Right cardiac atrium (tissue), 5 donors: Measurements from ENCODE around the gene GALNT9. TPM values are rescaled to one million over a fixed set of nuclear protein-coding genes. Genes with fewer than 3 reads are reported as not detected.

Experiments
- ATAC-seq, 2 donors: fragments of 200-7000 bp; cut with Tn5 transposase; one replicate each; pipeline versions ENCODE4 v1.8.0 to v1.9.1; 2020; ENCODE audit warnings: moderate library complexity in 2 of 2, mild to moderate bottlenecking in 1 of 2
- DNase-seq, 3 donors: peaks; one replicate each; pipeline ENCODE4 v3.0.0-alpha.2; 2020
- H3K27ac ChIP-seq: one replicate; pipeline ENCODE4 v1.5.1; 2013; ENCODE audit warnings: mild to moderate bottlenecking, low read length, control low read depth, moderate library complexity
- H3K27me3 ChIP-seq: one replicate; pipeline ENCODE4 v1.6.1; 2013; ENCODE audit not compliant: control insufficient read depth, insufficient read depth
- H3K4me1 ChIP-seq: one replicate; pipeline ENCODE4 v1.6.1; 2013; ENCODE audit warnings: low read length; ENCODE audit not compliant: control insufficient read depth, insufficient read depth
- H3K4me3 ChIP-seq: one replicate; pipeline ENCODE4 v1.5.1; 2013; ENCODE audit warnings: low read length, control low read depth
- H3K9me3 ChIP-seq: one replicate; pipeline ENCODE4 v1.6.1; 2013; ENCODE audit warnings: low read length; ENCODE audit not compliant: control insufficient read depth
- WGBS: extraction: QIAGEN DNeasy Blood & Tissue Kit; methylation state at CpG from one replicate; pipeline ENCODE4 v1.1.7; 2013; 5-methylcytosine and 5-hydroxymethylcytosine counted together
- intact Hi-C, 4 donors: fragments of 100-400 bp; cut with DNase I; formaldehyde crosslinking; loops; one replicate each; pipeline versions ENCODE4 v1.11.0 to v1.14.0; 2022 to 2023
- polyA plus RNA-seq: library from polyadenylated mRNA; stranded (reverse); fragments of 200-250 nt; gene quantifications from one replicate; pipeline ENCODE4 v1.2.3, GENCODE V29; 2013
- total RNA-seq, 4 donors: library from RNA; stranded (reverse); fragmentation: NEBNext Ultra II Directional; extraction: Animal tissue kit (Norgen Biotek cat#: 25700); gene quantifications; one replicate each; pipeline ENCODE4 v1.2.1, GENCODE V29; 2021
- donor health status: healthy with polysubstance abuse.
- donor health status: DM: no; HTN: yes; CAD: no.
- donor health status: DM: no; HTN: no; CAD: no.
- donor health status: DM: no; HTN: yes; CAD: no; lungs with severe emphysema.
- donor health status: DM: yes; HTN: yes; CAD: no.

The GALNT9 gene
- total and polyA plus RNA-seq, 5 donors: 0.05 to 0.21 (median 0.14) TPM; not detected in 2

- DNase-seq: peak in 2 of 3 donors; percentile 6 to 39
- no peak overlapping the region for H3K4me3 ChIP-seq
- intact Hi-C loops: no loop called here
- no peaks in the 10 kb centered on the region for H3K9me3 ChIP-seq
- H3K27ac ChIP-seq: no peak overlapping the region
- no peaks in the 10 kb centered on the region for H3K4me1 ChIP-seq
- no peaks in the 10 kb centered on the region for H3K27me3 ChIP-seq
- WGBS: 86% methylated on average over 49 of the region's 49 CpGs
- ATAC-seq: no peak
Measured at GRCh38 chr12:132264086-132265010, 65.0 kb downstream of the GALNT9 start.

DNA sequence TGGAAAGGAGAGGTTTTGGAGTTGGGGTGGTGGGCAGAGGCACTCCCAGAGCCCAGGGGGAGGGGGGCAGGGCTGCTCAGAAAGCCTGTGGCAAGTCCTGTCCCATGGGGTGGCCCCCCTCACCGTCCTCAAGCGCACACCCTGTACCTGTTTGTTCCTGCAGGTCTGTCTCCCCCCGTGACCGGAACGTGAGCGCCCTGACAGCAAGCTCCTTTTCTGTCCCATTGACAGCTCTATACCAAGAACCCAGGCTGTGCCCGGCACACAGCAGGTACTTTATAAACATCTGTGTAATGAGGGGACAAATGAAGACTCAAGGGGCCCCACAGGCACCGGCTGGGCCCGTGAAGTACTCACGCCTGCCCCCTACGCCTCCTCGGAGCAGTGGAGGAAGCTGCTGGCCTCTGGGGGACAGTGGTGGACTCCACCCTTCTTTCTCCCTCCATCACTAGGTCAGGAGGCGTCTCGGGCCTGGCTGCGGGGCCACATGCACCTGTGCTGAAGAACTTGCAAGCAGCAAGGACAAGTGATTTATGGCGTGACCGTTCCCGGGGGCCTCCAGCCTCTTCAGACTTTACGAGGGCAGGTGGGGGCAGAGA, 65.8 kb downstream of the GALNT9 start:
- no peak overlapping the region for H3K27ac ChIP-seq
- intact Hi-C loops: no loop called here
- H3K4me1 ChIP-seq: no peaks in the 10 kb centered on the region
- ATAC-seq (no peak), DNase-seq (peak in 1 of 3 donors; percentile 10)
- H3K4me3 ChIP-seq: no peak overlapping the region
- WGBS: 71% methylated on average over 19 of the region's 19 CpGs
- H3K27me3 ChIP-seq: no peaks in the 10 kb centered on the region
- H3K9me3 ChIP-seq: no peaks in the 10 kb centered on the region

- intact Hi-C loops: no loop called here
- WGBS: 64% methylated on average over 8 of the region's 8 CpGs
- Histone ChIP-seq H3K4me3 (no peak overlapping the region), H3K9me3 (no peaks in the 10 kb centered on the region), H3K27ac (no peak overlapping the region), H3K4me1 (no peaks in the 10 kb centered on the region), H3K27me3 (no peaks in the 10 kb centered on the region)
- DNase-seq: peak in 1 of 3 donors; percentile 19
- ATAC-seq: no peak
Measured at GRCh38 chr12:132263061-132263360, 66.4 kb downstream of the GALNT9 start.

- 84% methylated on average over 40 of the region's 40 CpGs for WGBS
- Histone ChIP-seq H3K9me3 (no peaks in the 10 kb centered on the region), H3K27ac (no peak overlapping the region), H3K27me3 (no peaks in the 10 kb centered on the region), H3K4me1 (no peaks in the 10 kb centered on the region), H3K4me3 (no peak overlapping the region)
- peak in 2 of 3 donors; percentile 22 to 52 for DNase-seq
- ATAC-seq: no peak
- intact Hi-C loops: no loop called here
Measured at GRCh38 chr12:132262256-132263060, 66.9 kb downstream of the GALNT9 start.

DNA sequence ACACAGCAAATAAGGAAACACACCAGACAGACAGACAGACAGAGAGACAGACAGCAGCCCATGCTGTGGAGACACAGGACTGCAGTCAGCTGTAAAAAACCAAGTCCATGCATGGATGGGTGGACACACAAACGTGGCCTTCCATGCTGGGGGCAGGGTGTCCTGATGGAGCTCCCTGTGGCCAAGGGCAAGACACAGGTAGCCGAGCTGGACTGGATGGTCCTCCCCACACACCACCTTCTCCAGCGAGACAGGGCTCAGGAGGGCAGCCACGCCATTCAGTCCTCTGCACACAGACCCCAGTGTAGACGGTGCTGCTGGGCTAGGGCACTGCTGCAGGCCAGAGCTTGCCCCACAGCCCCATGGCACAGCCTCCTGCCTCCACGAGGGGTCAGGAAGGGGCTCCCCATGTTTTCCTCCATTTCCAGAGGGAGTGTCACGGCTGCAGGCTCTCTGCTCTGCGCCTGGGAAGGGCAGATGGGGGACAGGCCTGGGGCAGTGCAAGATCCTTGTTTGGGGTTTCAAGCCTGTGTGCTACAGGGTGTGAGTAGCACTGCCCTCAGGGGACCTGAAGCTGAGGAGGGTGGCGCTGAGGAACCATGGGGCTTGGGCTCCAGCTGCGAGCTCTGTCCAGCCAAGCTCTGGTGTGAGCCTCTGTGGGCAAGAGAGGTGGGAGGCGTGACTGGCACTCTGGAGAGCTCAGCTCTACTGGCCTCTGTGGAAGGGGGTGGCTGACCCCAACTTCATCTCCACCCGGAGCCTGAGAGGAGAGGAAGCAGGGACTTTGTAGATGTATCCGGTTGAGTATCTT, 67.9 kb downstream of the GALNT9 start:
- peak in 2 of 3 donors; percentile 29 to 44 for DNase-seq
- 75% methylated on average over 13 of the region's 13 CpGs for WGBS
- Histone ChIP-seq H3K27me3 (no peaks in the 10 kb centered on the region), H3K27ac (no peak overlapping the region), H3K4me3 (no peak overlapping the region), H3K9me3 (no peaks in the 10 kb centered on the region), H3K4me1 (no peaks in the 10 kb centered on the region)
- intact Hi-C loops: no loop called here
- no peak for ATAC-seq

GRCh38 chr12:132260721-132261120, 68.7 kb downstream of the GALNT9 start:
- intact Hi-C loops: no loop called here
- Histone ChIP-seq H3K27me3 (no peaks in the 10 kb centered on the region), H3K4me3 (no peak overlapping the region), H3K4me1 (no peaks in the 10 kb centered on the region), H3K27ac (no peak overlapping the region), H3K9me3 (no peaks in the 10 kb centered on the region)
- 86% methylated on average over 29 of the region's 29 CpGs for WGBS
- DNase-seq (peak in 1 of 3 donors; percentile 8), ATAC-seq (no peak)

- ATAC-seq: no peak
- Histone ChIP-seq H3K4me3 (no peak overlapping the region), H3K9me3 (no peaks in the 10 kb centered on the region), H3K27ac (no peak overlapping the region), H3K4me1 (no peaks in the 10 kb centered on the region), H3K27me3 (no peaks in the 10 kb centered on the region)
- 69% methylated on average over 25 of the region's 25 CpGs for WGBS
- intact Hi-C loops: no loop called here
- DNase-seq: peak in 2 of 3 donors; percentile 22 to 50
Measured at GRCh38 chr12:132259872-132260695, 69.3 kb downstream of the GALNT9 start.

GRCh38 chr12:132259364-132259871, 70.0 kb downstream of the GALNT9 start:
- intact Hi-C loops: no loop called here
- WGBS: 62% methylated on average over 15 of the region's 15 CpGs
- Histone ChIP-seq H3K4me1 (no peaks in the 10 kb centered on the region), H3K27ac (no peak overlapping the region), H3K4me3 (no peak overlapping the region), H3K9me3 (no peaks in the 10 kb centered on the region), H3K27me3 (no peaks in the 10 kb centered on the region)
- peak in 2 of 3 donors; percentile 2 to 25 for DNase-seq
- no peak for ATAC-seq

- H3K9me3 ChIP-seq: no peaks in the 10 kb centered on the region
- DNase-seq (peak in 2 of 3 donors; percentile 31 to 37), ATAC-seq (no peak)
- intact Hi-C loops: no loop called here
- 84% methylated on average over 17 of the region's 17 CpGs for WGBS
- H3K4me1 ChIP-seq: no peaks in the 10 kb centered on the region
- H3K27me3 ChIP-seq: no peaks in the 10 kb centered on the region
- H3K4me3 ChIP-seq: no peak overlapping the region
- H3K27ac ChIP-seq: no peak overlapping the region
Measured at GRCh38 chr12:132258543-132258942, 70.8 kb downstream of the GALNT9 start.
